Omental fat pad (tissue), 4 donors: Measurements from ENCODE around the gene SIRPB2. TPM values are rescaled to one million over a fixed set of nuclear protein-coding genes. Genes with fewer than 3 reads are reported as not detected.

ENCODE experiments used
- ATAC-seq: fragments of 150-250 bp; one replicate; pipeline ENCODE4 v1.9.1; 2016; ENCODE audit warnings: mild to moderate bottlenecking, moderate library complexity; ENCODE audit not compliant: low FRiP score
- DNase-seq: peaks from one replicate; pipeline ENCODE4 v3.0.0-alpha.2; 2019; ENCODE audit warnings: low spot score
- total RNA-seq, 4 donors: library from RNA; depleted of rRNA; stranded (reverse); fragments of >200 nt; gene quantifications; one replicate each; pipeline ENCODE4 v1.1.0, GENCODE V29; 2016
- TF ChIP-seq, protein P1 (sequence below), 3 donors: fragments of 450-650 bp; IDR thresholded peaks; one replicate each; pipeline ENCODE4 v1.5.1; 2016 to 2017; ENCODE audit warnings: antibody characterized with exemption in 3 of 3, mild to moderate bottlenecking in 3 of 3, moderate library complexity in 2 of 3

Gene SIRPB2
- total RNA-seq, 4 donors from 2014 or later, result 13.6 to 35.0 (median 25.7) TPM

- ATAC-seq (no peak), DNase-seq (no peak)
- TF ChIP-seq, protein P1, sequence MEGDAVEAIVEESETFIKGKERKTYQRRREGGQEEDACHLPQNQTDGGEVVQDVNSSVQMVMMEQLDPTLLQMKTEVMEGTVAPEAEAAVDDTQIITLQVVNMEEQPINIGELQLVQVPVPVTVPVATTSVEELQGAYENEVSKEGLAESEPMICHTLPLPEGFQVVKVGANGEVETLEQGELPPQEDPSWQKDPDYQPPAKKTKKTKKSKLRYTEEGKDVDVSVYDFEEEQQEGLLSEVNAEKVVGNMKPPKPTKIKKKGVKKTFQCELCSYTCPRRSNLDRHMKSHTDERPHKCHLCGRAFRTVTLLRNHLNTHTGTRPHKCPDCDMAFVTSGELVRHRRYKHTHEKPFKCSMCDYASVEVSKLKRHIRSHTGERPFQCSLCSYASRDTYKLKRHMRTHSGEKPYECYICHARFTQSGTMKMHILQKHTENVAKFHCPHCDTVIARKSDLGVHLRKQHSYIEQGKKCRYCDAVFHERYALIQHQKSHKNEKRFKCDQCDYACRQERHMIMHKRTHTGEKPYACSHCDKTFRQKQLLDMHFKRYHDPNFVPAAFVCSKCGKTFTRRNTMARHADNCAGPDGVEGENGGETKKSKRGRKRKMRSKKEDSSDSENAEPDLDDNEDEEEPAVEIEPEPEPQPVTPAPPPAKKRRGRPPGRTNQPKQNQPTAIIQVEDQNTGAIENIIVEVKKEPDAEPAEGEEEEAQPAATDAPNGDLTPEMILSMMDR (IDR thresholded peaks at IDR 0.05), result no peak
Observed at GRCh38 chr20:1517010-1517409, 25.8 kb upstream of the SIRPB2 start.

- DNase-seq, result no peak
- ATAC-seq, result no peak
- TF ChIP-seq, protein P1 (IDR thresholded peaks at IDR 0.05), result no peak
Observed at GRCh38 chr20:1513801-1514200, 22.6 kb upstream of the SIRPB2 start.

- TF ChIP-seq, protein P1 (IDR thresholded peaks at IDR 0.05), result no peak
- DNase-seq (no peak), ATAC-seq (no peak)
Observed at GRCh38 chr20:1509237-1509636, 18.0 kb upstream of the SIRPB2 start.

DNA sequence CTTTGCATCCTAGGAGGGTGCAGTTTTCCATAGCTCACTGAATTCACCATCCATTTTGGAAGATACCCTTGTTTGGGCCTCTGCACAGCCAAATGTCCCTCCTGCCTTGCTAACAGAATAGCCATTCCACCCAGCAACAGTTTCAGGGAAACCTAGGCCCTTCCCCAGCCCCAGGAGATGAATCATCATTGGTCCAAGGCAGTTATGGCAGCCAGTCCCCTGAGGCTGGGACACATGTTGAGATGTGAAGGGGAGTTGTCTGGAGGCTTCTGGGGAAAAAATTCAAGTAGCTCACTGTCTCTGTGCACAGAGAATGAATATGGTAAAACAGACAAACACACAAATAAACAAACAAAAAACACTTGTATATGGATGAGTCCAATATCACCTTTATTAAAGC lies 17.4 kb upstream of the SIRPB2 start:
- ATAC-seq, result no peak
- TF ChIP-seq, protein P1 (IDR thresholded peaks at IDR 0.05), result no peak
- DNase-seq, result no peak

GRCh38 chr20:1507276-1507675 lies 16.1 kb upstream of the SIRPB2 start:
- TF ChIP-seq, protein P1 (IDR thresholded peaks at IDR 0.05), result no peak
- DNase-seq (no peak), ATAC-seq (no peak)

DNA sequence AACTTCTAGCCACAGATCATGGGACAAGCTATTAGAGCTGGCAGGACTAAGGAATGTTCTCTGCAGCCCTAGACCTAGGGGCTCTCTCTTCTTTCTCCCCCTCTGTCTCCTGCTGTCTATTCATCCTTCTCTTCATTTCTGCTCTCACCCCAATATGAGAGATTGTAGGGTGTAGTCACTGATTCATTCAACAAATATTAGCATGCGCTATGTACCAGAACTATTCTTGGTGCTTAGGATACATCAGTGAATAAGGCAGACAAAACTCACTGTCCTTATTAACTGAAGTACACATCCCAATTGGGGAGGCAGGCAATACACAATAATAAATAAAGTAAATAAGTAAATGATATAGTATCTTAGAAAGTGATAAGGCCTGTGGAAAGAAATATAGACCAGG lies 14.7 kb upstream of the SIRPB2 start:
- ATAC-seq (no peak), DNase-seq (no peak)
- TF ChIP-seq, protein P1 (IDR thresholded peaks at IDR 0.05), result no peak

- TF ChIP-seq, protein P1 (IDR thresholded peaks at IDR 0.05), result no peak
- DNase-seq, result no peak
- no peak for ATAC-seq
Observed at GRCh38 chr20:1505361-1505760, 14.1 kb upstream of the SIRPB2 start.
